Lower lobe of right lung (tissue), 2 donors: ENCODE results near the gene GPR146. TPM values are rescaled to one million over a fixed set of nuclear protein-coding genes. Genes with fewer than 3 reads are reported as not detected.

Experiments used
- ATAC-seq, 2 donors: fragments of 200-7000 bp; cut with Tn5 transposase; one replicate each; pipeline ENCODE4 v1.9.1; 2020 to 2022; ENCODE audit warnings: mild to moderate bottlenecking in 2 of 2, moderate library complexity in 2 of 2
- DNase-seq: peaks from one replicate; pipeline ENCODE4 v3.0.0-alpha.2; 2020
- H3K27ac ChIP-seq: fragments of 200-600 bp; one replicate; pipeline ENCODE4 v1.8.0; 2022
- H3K27me3 ChIP-seq: fragments of 200-600 bp; one replicate; pipeline ENCODE4 v1.8.0; 2022; ENCODE audit warnings: low read depth
- H3K36me3 ChIP-seq: fragments of 200-600 bp; one replicate; pipeline ENCODE4 v1.8.0; 2022; ENCODE audit warnings: mild to moderate bottlenecking
- H3K4me1 ChIP-seq: fragments of 200-600 bp; one replicate; pipeline ENCODE4 v1.8.0; 2022
- H3K4me3 ChIP-seq: fragments of 200-600 bp; one replicate; pipeline ENCODE4 v1.8.0; 2022; ENCODE audit warnings: mild to moderate bottlenecking
- H3K9me3 ChIP-seq: fragments of 200-600 bp; one replicate; pipeline ENCODE4 v1.8.0; 2022
- CTCF ChIP-seq: fragments of 200-600 bp; IDR thresholded peaks from one replicate; pipeline ENCODE4 v1.8.0; 2022; ENCODE audit warnings: antibody characterized with exemption, mild to moderate bottlenecking
- intact Hi-C: fragments of 100-400 bp; cut with DNase I; formaldehyde crosslinking; loops from one replicate; pipeline ENCODE4 v1.11.0; 2022
- total RNA-seq: library from RNA; stranded (reverse); fragmentation: NEBNext Ultra II Directional; extraction: Animal tissue kit (Norgen Biotek cat#: 25700); gene quantifications from one replicate; pipeline ENCODE4 v1.2.1, GENCODE V29; 2021
- donor health status: DM: no; HTN: yes; CAD: no; lungs with severe emphysema.

The GPR146 gene
- total RNA-seq, 1 donor from 2014 or later, result 44.8 TPM

GRCh38 chr7:1050254-1050906 is 6.0 kb downstream of the GPR146 start:
- Histone ChIP-seq H3K9me3 (no peaks in the 10 kb centered on the region), H3K27ac (peak overlapping the region; percentile 88), H3K4me3 (no peak overlapping the region), H3K27me3 (no peaks in the 10 kb centered on the region), H3K36me3 (no peaks in the 10 kb centered on the region), H3K4me1 (peaks cover 100% of the 10 kb centered on the region)
- intact Hi-C loops, result no loop called here
- ATAC-seq (no peak), DNase-seq (peak; percentile 37)
- TF ChIP-seq CTCF, result no peak

- DNase-seq, result peak; percentile 43
- intact Hi-C loops, result no loop called here
- Histone ChIP-seq H3K4me3 (no peak overlapping the region), H3K4me1 (peaks cover 100% of the 10 kb centered on the region), H3K27ac (peak overlapping the region; percentile 88), H3K9me3 (no peaks in the 10 kb centered on the region), H3K36me3 (no peaks in the 10 kb centered on the region), H3K27me3 (no peaks in the 10 kb centered on the region)
- no peak for ATAC-seq
- TF ChIP-seq CTCF, result no peak
Observed at GRCh38 chr7:1050956-1051690, 6.8 kb downstream of the GPR146 start.

DNA sequence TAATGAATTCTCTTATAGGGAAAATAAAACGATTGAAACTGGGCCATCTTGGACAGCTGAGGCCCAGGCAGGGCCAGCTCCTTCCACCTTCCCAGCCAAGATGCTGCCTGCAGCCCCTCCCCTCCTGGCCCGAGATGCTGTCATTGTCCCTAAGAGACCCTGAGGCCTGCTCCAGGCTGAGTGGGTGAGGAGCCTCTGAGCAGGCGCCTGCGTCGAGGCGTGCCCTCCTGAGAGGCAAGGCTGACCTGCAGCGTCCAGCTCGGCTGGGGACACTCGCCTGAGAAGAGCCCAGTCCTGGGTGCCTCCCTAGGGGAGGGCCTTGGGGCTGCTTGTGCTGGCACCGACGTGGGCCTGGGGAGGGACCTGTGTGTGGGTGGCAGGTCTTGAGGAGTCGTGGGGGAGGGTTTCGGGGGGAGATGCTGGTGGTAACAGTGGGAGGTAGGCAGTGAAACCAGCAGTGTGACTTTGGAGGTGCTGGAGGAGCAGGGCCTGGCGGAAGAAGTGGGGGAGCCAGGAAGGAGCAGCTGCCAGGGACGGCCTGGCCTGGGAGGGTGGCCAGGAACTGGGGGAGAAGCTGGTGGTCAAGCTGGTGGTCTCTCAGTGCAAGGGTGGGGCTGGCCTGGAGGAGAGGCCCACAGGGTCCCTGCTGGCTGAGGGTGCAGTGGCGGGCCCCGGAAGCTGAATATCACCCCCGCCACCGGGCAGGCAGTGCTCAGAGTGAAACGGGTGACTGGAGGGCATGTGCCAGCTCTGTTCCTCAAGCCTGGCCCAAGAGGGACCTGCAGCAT is 7.9 kb downstream of the GPR146 start:
- Histone ChIP-seq H3K27me3 (no peaks in the 10 kb centered on the region), H3K4me3 (no peak overlapping the region), H3K4me1 (peaks cover 93% of the 10 kb centered on the region), H3K9me3 (no peaks in the 10 kb centered on the region), H3K36me3 (peaks cover under 1% of the 10 kb centered on the region), H3K27ac (peak overlapping the region; percentile 88)
- no peak for TF ChIP-seq CTCF
- peak; percentile 43 for DNase-seq
- ATAC-seq, result no peak
- intact Hi-C loops, result no loop called here

GRCh38 chr7:1053002-1053411 is 8.7 kb downstream of the GPR146 start:
- peak; percentile 6 to 9 for ATAC-seq
- Histone ChIP-seq H3K36me3 (peaks cover 8% of the 10 kb centered on the region), H3K4me1 (peaks cover 85% of the 10 kb centered on the region), H3K27me3 (no peaks in the 10 kb centered on the region), H3K4me3 (no peak overlapping the region), H3K9me3 (no peaks in the 10 kb centered on the region), H3K27ac (peak overlapping the region; percentile 88)
- DNase-seq, result no peak
- intact Hi-C loops, result no loop called here
- no peak for TF ChIP-seq CTCF

GRCh38 chr7:1053816-1054370 is 9.5 kb downstream of the GPR146 start:
- H3K9me3 ChIP-seq, result no peaks in the 10 kb centered on the region
- intact Hi-C loops, result no loop called here
- H3K4me1 ChIP-seq, result peaks cover 76% of the 10 kb centered on the region
- no peak for TF ChIP-seq CTCF
- peak overlapping the region; percentile 55 for H3K4me3 ChIP-seq
- ATAC-seq, result no peak
- no peaks in the 10 kb centered on the region for H3K27me3 ChIP-seq
- DNase-seq, result no peak
- peaks cover 17% of the 10 kb centered on the region for H3K36me3 ChIP-seq
- peak overlapping the region; percentile 88 for H3K27ac ChIP-seq
